Sigmoid colon (tissue), 4 donors: ENCODE data around the gene MAPKAPK3.

ENCODE experiments used
- EP300 ChIP-seq, 4 donors: sonication (generic); formaldehyde crosslinking; IDR thresholded peaks; one replicate each; pipeline ENCODE4 v1.6.1; 2017; ENCODE audit warnings: antibody characterized with exemption in 4 of 4
- POLR2A ChIP-seq, 2 donors: fragments of 450-650 bp; IDR thresholded peaks; one replicate each; pipeline ENCODE4 v1.6.1; 2016; ENCODE audit warnings: antibody characterized with exemption in 2 of 2, mild to moderate bottlenecking in 2 of 2, moderate library complexity in 2 of 2
- TF ChIP-seq, protein P1 (sequence below), 4 experiments: fragments of 450-650 bp in 3 of 4; fragments of 200-600 bp in 1 of 4; IDR thresholded peaks; one replicate each; pipeline ENCODE4 v1.5.1; 2016 to 2019; ENCODE audit warnings: antibody characterized with exemption in 4 of 4, mild to moderate bottlenecking in 3 of 4, moderate library complexity in 2 of 4

DNA sequence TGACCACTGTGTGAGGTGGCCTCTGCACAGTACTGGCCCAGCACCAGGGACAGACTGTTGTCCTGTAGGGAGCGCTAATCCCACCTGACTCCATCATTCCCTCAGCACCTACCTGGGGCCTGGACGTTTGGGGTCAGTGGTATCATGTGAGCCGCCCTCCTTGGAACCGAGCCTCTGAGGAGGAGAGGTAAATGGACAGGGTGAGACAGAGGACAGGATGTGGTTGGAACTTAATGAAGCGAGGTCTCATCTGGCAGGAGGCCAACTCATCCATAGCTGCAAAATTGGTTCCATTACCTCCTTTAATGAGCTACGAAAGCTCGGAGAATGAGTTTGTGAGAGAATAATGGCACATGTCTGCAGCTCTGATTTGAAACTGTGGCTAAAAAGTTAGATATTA is 13.9 kb downstream of the MAPKAPK3 start:
- TF ChIP-seq, protein P1, sequence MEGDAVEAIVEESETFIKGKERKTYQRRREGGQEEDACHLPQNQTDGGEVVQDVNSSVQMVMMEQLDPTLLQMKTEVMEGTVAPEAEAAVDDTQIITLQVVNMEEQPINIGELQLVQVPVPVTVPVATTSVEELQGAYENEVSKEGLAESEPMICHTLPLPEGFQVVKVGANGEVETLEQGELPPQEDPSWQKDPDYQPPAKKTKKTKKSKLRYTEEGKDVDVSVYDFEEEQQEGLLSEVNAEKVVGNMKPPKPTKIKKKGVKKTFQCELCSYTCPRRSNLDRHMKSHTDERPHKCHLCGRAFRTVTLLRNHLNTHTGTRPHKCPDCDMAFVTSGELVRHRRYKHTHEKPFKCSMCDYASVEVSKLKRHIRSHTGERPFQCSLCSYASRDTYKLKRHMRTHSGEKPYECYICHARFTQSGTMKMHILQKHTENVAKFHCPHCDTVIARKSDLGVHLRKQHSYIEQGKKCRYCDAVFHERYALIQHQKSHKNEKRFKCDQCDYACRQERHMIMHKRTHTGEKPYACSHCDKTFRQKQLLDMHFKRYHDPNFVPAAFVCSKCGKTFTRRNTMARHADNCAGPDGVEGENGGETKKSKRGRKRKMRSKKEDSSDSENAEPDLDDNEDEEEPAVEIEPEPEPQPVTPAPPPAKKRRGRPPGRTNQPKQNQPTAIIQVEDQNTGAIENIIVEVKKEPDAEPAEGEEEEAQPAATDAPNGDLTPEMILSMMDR (IDR thresholded peaks at IDR 0.05) = no peak
- TF ChIP-seq POLR2A (IDR thresholded peaks at IDR 0.05) (no peak), EP300 (IDR thresholded peaks at IDR 0.05) (no peak)
